Non-pigmented ciliary epithelial cell (primary cell): ENCODE results near the gene RAI2.

Experiments used
- DNase-seq: peaks from one replicate; pipeline ENCODE4 v3.0.0-alpha.2; 2010; ENCODE audit warnings: low read depth

The RAI2 gene

GRCh38 chrX:17829566-17829965 is 31.5 kb downstream of the RAI2 start:
- DNase-seq, result no peak

- no peak for DNase-seq
Measured at GRCh38 chrX:17828171-17828570, 32.9 kb downstream of the RAI2 start.

- no peak for DNase-seq
Measured at GRCh38 chrX:17826609-17827496, 34.2 kb downstream of the RAI2 start.

GRCh38 chrX:17824980-17825379 is 36.1 kb downstream of the RAI2 start:
- no peak for DNase-seq

- no peak for DNase-seq
Measured at GRCh38 chrX:17822351-17822750, 38.7 kb downstream of the RAI2 start.

GRCh38 chrX:17820100-17820499 is 41.0 kb downstream of the RAI2 start:
- no peak for DNase-seq

- DNase-seq, result no peak
Measured at GRCh38 chrX:17818726-17819125, 42.4 kb downstream of the RAI2 start.

- no peak for DNase-seq
Measured at GRCh38 chrX:17817251-17817650, 43.8 kb downstream of the RAI2 start.

- DNase-seq, result no peak
Measured at GRCh38 chrX:17814557-17814956, 46.5 kb downstream of the RAI2 start.

GRCh38 chrX:17814059-17814458 is 47.0 kb downstream of the RAI2 start:
- no peak for DNase-seq

- no peak for DNase-seq
Measured at GRCh38 chrX:17813277-17813676, 47.8 kb downstream of the RAI2 start.

GRCh38 chrX:17812763-17813162 is 48.3 kb downstream of the RAI2 start:
- no peak for DNase-seq

- DNase-seq, result no peak
Measured at GRCh38 chrX:17809984-17810383, 51.1 kb downstream of the RAI2 start.

GRCh38 chrX:17809273-17809672 is 51.8 kb downstream of the RAI2 start:
- DNase-seq, result no peak

- no peak for DNase-seq
Measured at GRCh38 chrX:17805120-17805519, 56.0 kb downstream of the RAI2 start.

- no peak for DNase-seq
Measured at GRCh38 chrX:17803449-17803848, 57.6 kb downstream of the RAI2 start.

- no peak for DNase-seq
Measured at GRCh38 chrX:17802756-17803155, 58.3 kb downstream of the RAI2 start.

- DNase-seq, result no peak
Measured at GRCh38 chrX:17801431-17801830, 59.7 kb downstream of the RAI2 start.

- DNase-seq, result no peak
Measured at GRCh38 chrX:17798921-17799320, 62.2 kb downstream of the RAI2 start.

- DNase-seq, result no peak
Measured at GRCh38 chrX:17792826-17793225, 68.3 kb downstream of the RAI2 start.

- no peak for DNase-seq
Measured at GRCh38 chrX:17788956-17789562, 72.0 kb downstream of the RAI2 start.

- peak; percentile 0 for DNase-seq
Measured at GRCh38 chrX:17788439-17788838, 72.7 kb downstream of the RAI2 start.

- no peak for DNase-seq
Measured at GRCh38 chrX:17787557-17787956, 73.5 kb downstream of the RAI2 start.
